Psoas muscle (tissue), 8 donors: ENCODE data around the gene RABGAP1L. TPM values are rescaled to one million over a fixed set of nuclear protein-coding genes. Genes with fewer than 3 reads are reported as not detected.

Source experiments
- ATAC-seq, 4 donors: fragments of 200-7000 bp; cut with Tn5 transposase; one replicate each; pipeline ENCODE4 v1.9.1; 2020; ENCODE audit warnings: moderate library complexity in 3 of 4, mild to moderate bottlenecking in 2 of 4
- DNase-seq, 2 donors: peaks; one replicate each; pipeline ENCODE4 v3.0.0-alpha.2; 2020
- H3K27ac ChIP-seq: fragments of 200-600 bp; one replicate; pipeline ENCODE4 v1.8.0; 2022
- H3K27me3 ChIP-seq, 3 donors: fragments of 200-600 bp in 1 of 3; one replicate each; pipeline versions ENCODE4 v1.6.1 to v1.8.0; 2013 to 2022; ENCODE audit warnings: low read length in 2 of 3, mild to moderate bottlenecking in 2 of 3, moderate library complexity in 1 of 3; ENCODE audit not compliant: insufficient read depth in 3 of 3
- H3K36me3 ChIP-seq, 2 donors: fragments of 200-600 bp in 1 of 2; one replicate each; pipeline versions ENCODE4 v1.6.1 to v1.8.0; 2013 to 2022; ENCODE audit warnings: low read depth in 1 of 2, mild to moderate bottlenecking in 1 of 2, moderate library complexity in 1 of 2; ENCODE audit not compliant: insufficient read depth in 1 of 2
- H3K4me1 ChIP-seq: fragments of 200-600 bp; one replicate; pipeline ENCODE4 v1.8.0; 2022
- H3K4me3 ChIP-seq: fragments of 200-600 bp; one replicate; pipeline ENCODE4 v1.8.0; 2022; ENCODE audit warnings: mild to moderate bottlenecking
- H3K9me3 ChIP-seq: fragments of 200-600 bp; one replicate; pipeline ENCODE4 v1.8.0; 2022
- CTCF ChIP-seq: fragments of 200-600 bp; IDR thresholded peaks from one replicate; pipeline ENCODE4 v1.8.0; 2022; ENCODE audit warnings: antibody characterized with exemption
- WGBS, 3 donors: extraction: QIAGEN DNeasy Blood & Tissue Kit; methylation state at CpG; one replicate each; pipeline versions ENCODE4 v1.1.6 to v1.1.7; 2013; 5-methylcytosine and 5-hydroxymethylcytosine counted together
- intact Hi-C, 2 donors: fragments of 100-400 bp; cut with DNase I; formaldehyde crosslinking; loops; one replicate each; pipeline versions ENCODE4 v1.11.0 to v1.14.2; 2022
- polyA plus RNA-seq, 3 donors: library from polyadenylated mRNA; stranded (reverse); fragments of 200-250 nt; gene quantifications; one replicate each; pipeline ENCODE4 v1.2.3, GENCODE V29; 2013
- total RNA-seq, 4 donors: library from RNA; stranded (reverse); fragmentation: NEBNext Ultra II Directional in 2 of 4; extraction: Animal tissue kit (Norgen Biotek cat#: 25700) in 2 of 4; gene quantifications; one replicate each; pipeline versions ENCODE4 v1.2.1 to v1.2.4, GENCODE V29; 2021 to 2023
- donor health status: healthy with polysubstance abuse.
- donor health status: DM: no; HTN: no; CAD: no; lungs with moderate emphysema.
- donor health status: Bipolar disorder and iron deficiency.
- donor health status: healthy.
- donor health status: DM: yes; HTN: yes; CAD: no.
- donor health status: DM: no; HTN: no; CAD: no.
- donor health status: DM: no; HTN: no; CAD: no.
- donor health status: DM: yes; HTN: yes; CAD: no.

The RABGAP1L gene
- total and polyA plus RNA-seq, 7 donors = 2.9 to 14.4 (median 8.7) TPM

GRCh38 chr1:174799136-174799479, 639.8 kb downstream of the RABGAP1L start:
- DNase-seq (no peak), ATAC-seq (peak in 1 of 4 donors; percentile 8)
- no peak for TF ChIP-seq CTCF
- WGBS, 3 donors = 19 to 35% (median 25%) methylated on average over 3 of the region's 3 CpGs
- no peaks in the 10 kb centered on the region for H3K9me3 ChIP-seq
- no peaks in the 10 kb centered on the region for H3K27me3 ChIP-seq
- peaks cover 12% of the 10 kb centered on the region for H3K4me1 ChIP-seq
- peak overlapping the region; percentile 54 for H3K27ac ChIP-seq
- intact Hi-C loops = no loop called here
- peak overlapping the region; percentile 63 for H3K4me3 ChIP-seq
- no peaks in the 10 kb centered on the region for H3K36me3 ChIP-seq

GRCh38 chr1:174800216-174800851, 641.0 kb downstream of the RABGAP1L start:
- Histone ChIP-seq H3K4me1 (peaks cover 12% of the 10 kb centered on the region), H3K4me3 (peak overlapping the region; percentile 63), H3K36me3 (no peaks in the 10 kb centered on the region), H3K9me3 (no peaks in the 10 kb centered on the region), H3K27ac (no peak overlapping the region), H3K27me3 (no peaks in the 10 kb centered on the region)
- no peak for TF ChIP-seq CTCF
- peak in 2 of 4 donors; percentile 26 to 32 for ATAC-seq
- 3 to 9% (median 4%) methylated on average over 10 of the region's 10 CpGs for WGBS, 3 donors
- DNase-seq = no peak
- intact Hi-C loops = no loop called here

- DNase-seq (no peak), ATAC-seq (no peak)
- no peaks in the 10 kb centered on the region for H3K36me3 ChIP-seq
- H3K4me3 ChIP-seq = peak overlapping the region; percentile 63
- H3K27ac ChIP-seq = no peak overlapping the region
- peaks cover 12% of the 10 kb centered on the region for H3K4me1 ChIP-seq
- no peaks in the 10 kb centered on the region for H3K27me3 ChIP-seq
- TF ChIP-seq CTCF = no peak
- intact Hi-C loops = no loop called here
- H3K9me3 ChIP-seq = no peaks in the 10 kb centered on the region
- 14 to 35% (median 33%) methylated on average over 1 of the region's 1 CpG for WGBS, 3 donors
Observed at GRCh38 chr1:174800876-174801275, 641.6 kb downstream of the RABGAP1L start.

- Histone ChIP-seq H3K27me3 (no peaks in the 10 kb centered on the region), H3K9me3 (no peaks in the 10 kb centered on the region), H3K4me3 (no peak overlapping the region), H3K36me3 (no peaks in the 10 kb centered on the region), H3K4me1 (no peaks in the 10 kb centered on the region), H3K27ac (no peak overlapping the region)
- TF ChIP-seq CTCF = no peak
- no peak for ATAC-seq
- WGBS, 3 donors = 22 to 47% (median 33%) methylated on average over 2 of the region's 2 CpGs
- no peak for DNase-seq
- intact Hi-C loops = no loop called here
Observed at GRCh38 chr1:174809755-174810280, 650.5 kb downstream of the RABGAP1L start.

- H3K36me3 ChIP-seq = no peaks in the 10 kb centered on the region
- no peak overlapping the region for H3K27ac ChIP-seq
- no peaks in the 10 kb centered on the region for H3K4me1 ChIP-seq
- intact Hi-C loops = no loop called here
- no peaks in the 10 kb centered on the region for H3K9me3 ChIP-seq
- ATAC-seq (no peak), DNase-seq (no peak)
- no peak for TF ChIP-seq CTCF
- no peak overlapping the region for H3K4me3 ChIP-seq
- no peaks in the 10 kb centered on the region for H3K27me3 ChIP-seq
Observed at GRCh38 chr1:174812016-174812415, 652.7 kb downstream of the RABGAP1L start.
